HG02852 (cell line): ENCODE data around the gene TCEA2.
"Not testable (repeated sequence)": the region's sequence is repeated elsewhere in the genome, so short reads cannot be mapped to it uniquely, and the experiment has no call there.

Source experiments
- ATAC-seq: cut with Tn5 transposase; IDR thresholded peaks from one replicate; pipeline ENCODE4 v1.9.1; 2021; ENCODE audit warnings: mild to moderate bottlenecking, moderate library complexity; ENCODE audit not compliant: unreplicated experiment

TCEA2 gene

DNA sequence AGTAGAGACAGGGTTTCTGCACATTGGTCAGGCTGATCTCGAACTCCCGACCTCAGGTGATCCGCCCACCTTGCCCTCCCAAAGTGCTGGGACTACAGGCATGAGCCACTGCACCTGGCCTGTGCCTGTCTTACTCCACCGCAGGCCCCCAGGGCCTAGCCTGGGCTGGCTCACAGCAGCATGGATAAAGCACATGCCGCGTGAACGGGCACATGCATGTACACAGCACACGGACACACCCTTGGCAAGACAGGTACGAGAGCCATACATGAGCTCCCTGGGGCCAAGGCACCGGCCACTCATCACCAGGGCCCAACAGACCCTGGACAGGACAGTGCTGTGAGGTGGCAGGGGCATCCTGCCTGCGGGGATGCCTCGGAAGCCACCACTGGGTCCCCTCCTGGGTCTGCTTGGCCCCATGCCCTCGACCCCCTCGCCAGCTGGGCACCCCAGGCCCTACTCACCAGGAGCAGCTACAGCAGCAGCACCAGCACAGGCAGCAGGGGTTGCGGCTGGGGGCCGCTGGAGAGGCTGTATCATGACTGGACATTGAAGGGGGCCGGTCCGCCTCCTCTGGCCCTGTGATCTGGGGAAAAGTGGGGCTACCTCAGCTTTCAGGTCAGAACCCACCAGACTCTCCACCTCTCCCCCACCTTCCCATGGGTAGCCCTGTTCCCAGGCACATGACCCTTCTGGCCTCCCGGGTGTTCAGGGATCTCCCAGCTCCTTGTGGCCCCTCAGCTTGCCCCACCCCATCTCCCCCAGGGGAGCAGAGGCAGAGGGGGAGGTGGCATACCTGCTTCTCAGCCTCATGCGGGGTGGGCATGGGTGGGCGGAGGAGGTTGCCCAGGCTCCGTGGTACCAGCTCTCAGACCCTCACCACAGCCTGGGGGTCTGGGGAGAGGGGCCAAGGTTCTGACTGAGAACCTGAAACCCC is 13.3 kb downstream of the TCEA2 start:
- no peak for ATAC-seq

DNA sequence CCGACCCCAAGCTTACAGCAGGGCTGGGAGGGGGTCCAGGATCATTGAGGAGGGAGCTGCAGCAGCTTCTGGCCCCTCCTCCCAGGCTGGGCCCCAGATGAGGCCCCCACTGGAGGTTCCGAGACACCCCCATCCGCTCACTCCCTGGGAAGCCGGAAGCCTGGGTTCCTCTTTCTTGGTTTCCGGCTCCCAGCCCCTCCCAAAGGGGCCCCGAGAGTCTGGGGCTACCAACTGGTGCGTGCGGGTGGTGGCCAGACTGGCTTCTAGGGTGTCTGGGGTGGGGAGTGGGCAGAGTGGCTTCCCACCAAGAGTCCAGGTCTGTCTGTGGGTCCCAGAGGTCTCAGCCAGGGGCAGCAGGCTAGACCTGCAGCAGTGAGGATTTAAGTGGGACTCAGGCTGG is 14.1 kb downstream of the TCEA2 start:
- ATAC-seq, result no peak

DNA sequence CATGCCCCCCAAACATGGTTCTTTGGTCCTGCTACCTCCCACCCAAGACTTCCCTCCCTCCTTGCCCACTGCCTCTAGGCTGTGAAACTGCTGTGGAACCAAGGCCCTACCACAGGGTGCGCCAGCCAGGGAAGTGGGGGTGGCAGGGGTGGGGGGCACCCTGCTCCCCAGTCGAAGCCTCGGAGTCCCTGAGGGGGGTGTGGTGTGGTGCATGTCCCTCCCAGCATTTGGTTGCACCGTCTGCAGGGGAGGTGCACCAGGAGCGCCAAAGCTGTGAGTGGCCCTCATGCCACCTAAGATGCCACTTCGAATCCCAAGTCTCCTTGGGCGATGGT is 14.5 kb downstream of the TCEA2 start:
- ATAC-seq, result no peak

DNA sequence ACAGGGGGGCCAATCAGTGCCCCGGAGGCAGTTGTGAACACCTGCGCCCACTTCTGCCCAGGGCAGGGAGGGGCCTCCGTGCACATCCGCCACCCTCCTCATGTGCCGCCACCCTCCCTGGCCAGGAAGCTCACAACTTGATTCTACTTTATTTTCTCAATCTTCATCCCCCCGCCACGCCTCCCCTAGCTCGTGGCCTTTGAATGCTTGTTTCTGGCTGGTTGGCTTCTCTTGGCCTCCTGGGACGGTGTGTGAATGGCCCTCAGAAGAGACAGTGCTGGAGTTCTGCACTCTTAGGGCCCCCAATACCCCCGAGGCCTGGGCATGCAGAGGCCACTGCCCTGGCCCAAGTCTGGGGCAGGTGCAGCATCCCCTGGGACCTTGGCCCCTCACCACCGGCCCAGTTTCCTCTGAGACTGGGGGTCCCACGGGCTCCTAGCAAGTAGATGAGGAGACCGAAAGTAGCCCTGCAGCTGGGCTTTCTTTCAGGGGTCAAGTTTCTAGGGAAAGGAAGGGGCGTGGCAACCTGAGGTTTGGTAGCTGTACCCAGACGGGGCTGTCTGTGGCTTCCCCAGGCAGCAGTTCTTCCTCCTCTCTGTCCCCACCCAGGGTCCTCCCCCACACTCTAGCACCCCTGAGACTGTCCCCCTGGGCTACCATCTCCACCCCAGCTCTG is 15.0 kb downstream of the TCEA2 start:
- no peak for ATAC-seq

DNA sequence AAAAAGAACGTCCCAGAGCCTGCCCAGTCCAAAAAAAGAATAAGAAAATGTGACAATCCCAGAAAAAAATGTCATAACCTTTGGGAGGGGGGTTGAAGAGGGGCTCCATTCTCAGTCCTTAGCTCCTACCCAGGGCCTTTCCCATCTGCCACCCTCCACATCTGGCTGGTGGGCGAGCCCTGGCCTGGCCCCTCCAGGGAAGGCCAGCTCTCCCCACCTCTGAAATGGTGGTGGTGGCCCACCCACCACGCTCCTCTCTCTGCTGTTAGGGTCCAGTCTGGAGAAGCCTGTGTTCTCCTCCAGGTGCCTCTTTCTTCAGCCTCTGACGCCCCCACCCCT is 15.9 kb downstream of the TCEA2 start:
- ATAC-seq, result no peak

DNA sequence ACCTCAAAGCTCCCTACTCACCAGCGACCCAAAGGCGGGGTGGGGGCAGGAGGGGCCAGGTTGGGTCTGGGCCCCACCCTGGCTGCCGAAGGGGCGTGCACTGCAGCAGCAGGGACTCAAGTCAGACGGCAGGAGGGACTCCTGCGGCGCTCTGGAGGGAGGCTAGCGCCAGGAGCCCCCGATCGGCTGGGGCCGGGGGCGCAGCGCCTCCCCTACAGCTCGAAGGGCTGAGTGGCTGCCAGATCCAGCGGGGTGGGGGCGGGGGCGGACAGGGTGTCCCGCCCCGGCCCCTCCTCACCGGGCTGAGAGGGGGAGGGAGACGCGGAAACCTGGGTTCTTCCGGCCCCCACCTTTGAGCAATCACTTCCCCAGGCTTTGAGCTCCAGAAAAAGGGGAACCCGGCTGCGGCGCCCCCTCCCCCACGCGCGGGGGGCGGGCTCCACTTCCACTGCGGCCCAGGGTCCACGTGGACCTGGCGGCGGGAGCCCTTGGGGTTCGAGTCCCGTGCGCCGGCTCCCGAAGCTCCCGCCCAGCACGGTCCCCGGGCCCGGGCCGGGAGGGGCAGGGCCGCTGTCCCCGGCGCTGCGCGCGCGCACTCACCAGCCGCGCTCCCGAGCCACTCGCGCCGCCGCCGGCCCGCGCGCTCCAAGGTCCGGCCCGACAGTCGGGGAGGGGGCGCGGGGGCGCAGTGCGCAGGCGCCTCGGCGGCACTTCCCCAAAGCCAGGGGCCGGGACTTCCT is 16.4 kb downstream of the TCEA2 start, which contains the start of gene RGS19:
TSS of gene RGS19 (minus strand) at position 246 of the 740 bp plus-strand sequence. CDS start 2,632 bp downstream, outside the sequence.
- peak; percentile 47 for ATAC-seq

DNA sequence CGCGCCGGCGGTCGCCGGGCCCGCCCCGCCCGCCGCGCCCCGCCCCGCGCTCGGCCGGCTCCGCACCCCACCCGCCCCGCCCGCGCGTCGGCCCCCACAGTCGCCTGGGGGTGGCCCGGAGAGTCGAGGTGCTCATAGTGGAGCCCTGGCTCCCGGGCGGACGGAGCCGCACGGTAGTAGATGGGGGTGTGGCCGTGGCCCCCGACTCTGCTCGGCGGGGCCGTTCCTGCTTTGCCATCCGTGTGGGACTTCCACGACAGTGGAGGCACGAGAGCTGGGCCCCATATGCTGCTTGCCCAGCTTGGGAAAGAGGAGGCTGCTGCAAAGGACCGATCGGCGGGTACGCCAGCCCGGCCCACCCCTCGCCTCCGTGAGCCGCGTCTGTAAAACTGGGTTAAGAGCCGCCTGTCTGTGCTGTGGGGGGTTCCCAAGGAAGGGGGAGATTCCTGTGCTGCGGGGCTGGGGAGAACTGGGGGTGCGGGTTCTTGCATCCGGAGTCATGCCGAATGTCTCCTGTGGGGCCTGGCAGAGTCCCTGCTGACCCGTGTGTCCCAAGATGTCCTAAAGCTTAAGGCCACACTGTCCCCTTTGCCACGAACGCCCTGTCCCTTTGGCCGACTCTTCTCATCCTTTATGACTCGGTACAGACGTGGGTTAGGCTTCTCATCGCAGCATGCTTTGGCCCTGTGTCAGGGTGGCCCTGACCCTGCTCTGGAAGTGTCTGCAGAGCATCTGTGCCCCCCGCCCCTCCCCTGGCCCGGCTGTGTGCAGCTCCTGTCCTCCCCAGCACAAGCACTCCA is 17.2 kb downstream of the TCEA2 start, which contains the start of gene OPRL1:
TSS of gene OPRL1 (plus strand) at position 70 of the 800 bp plus-strand sequence. CDS start 12,639 bp downstream, outside the sequence.
- no peak for ATAC-seq

DNA sequence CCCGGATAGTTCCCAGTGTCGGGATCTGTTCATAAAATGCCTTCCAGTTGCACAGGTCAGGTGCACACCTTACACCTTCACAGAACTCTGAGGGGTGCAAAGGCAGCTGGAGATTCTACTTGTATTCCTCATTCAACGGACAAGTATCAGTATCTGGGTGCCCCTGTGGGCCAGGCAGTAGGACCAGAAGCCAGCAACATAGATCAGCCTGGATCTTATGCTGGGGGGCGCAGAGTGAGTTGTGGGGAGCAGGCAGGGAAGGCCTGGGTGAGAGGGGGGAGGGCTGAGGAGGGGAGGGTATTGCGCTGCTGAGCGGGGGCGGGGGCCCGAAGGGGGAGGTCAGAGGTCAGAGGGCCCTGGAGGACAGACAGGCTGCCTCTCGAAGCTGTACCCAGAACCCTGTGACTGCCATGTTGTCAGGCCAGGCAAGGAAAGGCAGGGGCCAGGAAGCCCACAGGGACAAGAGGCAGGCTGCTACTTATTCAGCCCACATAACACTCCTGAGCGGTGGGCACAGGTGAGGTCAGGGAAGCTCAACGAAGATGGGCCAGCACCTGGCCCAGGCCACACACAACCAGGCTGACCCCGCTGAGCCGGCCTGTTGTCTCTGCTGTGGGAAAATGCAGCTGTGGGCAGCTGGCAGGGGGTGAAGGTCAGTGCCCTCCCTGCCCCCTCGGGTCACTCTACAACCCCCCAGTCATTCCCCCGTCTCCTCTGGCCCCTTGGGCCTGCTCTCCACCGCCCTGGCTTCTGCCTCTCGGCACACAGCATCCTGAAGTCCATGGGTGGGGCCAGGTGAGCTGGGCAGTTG is 18.0 kb downstream of the TCEA2 start:
- ATAC-seq, result no peak

DNA sequence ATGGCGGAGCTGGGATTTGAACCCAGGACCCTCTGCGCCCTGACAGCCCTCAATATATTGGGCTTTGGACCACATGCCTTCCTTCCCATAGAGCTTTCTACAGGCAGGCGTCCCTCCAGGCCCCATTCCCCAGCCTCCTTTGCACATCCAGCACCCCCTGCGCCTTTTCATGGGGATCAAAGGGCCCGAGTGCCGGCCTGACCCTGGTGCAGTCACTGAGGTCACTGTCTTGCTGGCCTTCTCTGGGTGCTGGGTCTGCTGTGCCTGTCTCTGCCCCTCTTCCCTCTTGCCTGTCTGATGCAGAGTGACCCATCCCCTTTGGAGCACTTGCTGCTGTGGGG is 18.6 kb downstream of the TCEA2 start:
- no peak for ATAC-seq

DNA sequence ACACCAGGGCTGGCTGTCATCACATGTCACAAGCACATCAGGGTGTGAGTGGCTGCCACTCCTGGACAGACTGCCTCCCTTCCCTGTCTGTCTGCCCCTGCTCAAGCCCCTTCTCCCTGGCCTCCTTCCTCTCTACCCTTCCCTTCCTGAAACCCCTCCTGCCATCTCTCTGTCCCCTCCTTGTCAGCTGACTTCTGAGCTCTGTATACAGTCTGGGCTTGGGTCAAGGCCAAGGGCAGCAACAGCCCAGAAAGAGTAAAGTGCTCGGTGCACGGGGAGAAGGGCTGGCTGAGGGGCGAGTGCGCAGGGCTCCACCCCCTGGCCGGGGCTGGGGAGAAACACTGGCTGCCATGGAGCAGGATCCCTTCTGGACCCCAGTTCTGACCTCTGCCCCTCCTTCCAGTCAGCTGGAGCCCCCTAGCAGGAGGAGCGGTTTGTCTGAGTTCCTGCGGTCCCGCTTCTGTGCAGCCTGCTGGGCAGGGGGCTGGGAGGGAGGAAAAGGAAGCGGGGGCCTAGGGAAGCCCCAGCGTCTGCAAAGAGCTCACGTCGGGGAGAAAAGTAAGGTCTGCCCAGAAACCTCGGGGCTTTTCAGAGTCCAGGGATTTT is 19.2 kb downstream of the TCEA2 start:
- ATAC-seq, result no peak

DNA sequence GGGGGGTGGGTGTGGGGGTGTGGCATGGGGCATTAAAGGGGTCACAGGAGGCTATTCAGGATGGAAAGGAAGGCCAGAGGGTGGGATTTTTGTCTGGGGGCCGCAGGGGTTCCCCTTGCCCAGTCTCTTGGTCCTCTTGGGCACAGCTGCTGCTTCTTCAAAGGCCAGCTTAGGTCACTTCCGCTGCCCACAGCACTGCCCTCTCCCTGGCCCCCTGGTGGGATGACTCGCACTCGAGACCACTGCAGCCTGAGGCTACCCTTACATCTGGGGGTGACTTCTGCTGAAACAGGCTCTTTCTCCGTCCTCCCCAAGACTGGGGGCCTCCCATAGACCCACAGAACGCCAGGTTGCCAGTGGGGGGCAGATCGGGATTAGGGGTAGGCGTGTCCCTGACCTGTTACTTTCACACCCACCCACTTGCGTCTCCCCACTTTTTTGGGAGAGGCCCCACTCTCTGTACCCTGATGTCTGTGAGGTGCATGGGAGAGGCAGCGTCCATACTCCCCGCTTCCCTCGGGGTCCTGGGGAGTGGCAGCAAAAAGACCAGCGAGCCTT is 19.9 kb downstream of the TCEA2 start:
- no peak for ATAC-seq

DNA sequence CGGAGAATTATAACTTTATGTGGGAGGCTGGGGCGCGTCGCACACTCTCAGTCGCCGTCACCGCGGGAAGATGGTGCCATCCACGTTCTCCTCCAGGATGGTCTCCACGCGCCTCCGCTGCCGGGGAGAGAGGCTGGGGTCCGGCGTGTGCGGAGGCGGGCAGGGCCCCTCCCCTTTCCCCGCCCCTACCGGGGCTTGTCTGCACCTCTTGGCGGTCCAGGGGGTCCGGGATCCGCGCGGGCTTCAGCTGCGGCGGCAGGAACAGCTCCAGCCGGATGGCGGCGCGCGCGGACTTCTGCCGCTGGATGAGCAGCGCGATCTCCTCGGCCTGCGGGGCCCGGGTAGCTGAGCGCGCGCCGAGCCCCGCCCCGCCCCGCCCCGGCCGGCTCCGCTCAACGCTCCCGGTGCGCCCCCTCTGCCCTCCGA is 20.4 kb downstream of the TCEA2 start:
- no peak for ATAC-seq

DNA sequence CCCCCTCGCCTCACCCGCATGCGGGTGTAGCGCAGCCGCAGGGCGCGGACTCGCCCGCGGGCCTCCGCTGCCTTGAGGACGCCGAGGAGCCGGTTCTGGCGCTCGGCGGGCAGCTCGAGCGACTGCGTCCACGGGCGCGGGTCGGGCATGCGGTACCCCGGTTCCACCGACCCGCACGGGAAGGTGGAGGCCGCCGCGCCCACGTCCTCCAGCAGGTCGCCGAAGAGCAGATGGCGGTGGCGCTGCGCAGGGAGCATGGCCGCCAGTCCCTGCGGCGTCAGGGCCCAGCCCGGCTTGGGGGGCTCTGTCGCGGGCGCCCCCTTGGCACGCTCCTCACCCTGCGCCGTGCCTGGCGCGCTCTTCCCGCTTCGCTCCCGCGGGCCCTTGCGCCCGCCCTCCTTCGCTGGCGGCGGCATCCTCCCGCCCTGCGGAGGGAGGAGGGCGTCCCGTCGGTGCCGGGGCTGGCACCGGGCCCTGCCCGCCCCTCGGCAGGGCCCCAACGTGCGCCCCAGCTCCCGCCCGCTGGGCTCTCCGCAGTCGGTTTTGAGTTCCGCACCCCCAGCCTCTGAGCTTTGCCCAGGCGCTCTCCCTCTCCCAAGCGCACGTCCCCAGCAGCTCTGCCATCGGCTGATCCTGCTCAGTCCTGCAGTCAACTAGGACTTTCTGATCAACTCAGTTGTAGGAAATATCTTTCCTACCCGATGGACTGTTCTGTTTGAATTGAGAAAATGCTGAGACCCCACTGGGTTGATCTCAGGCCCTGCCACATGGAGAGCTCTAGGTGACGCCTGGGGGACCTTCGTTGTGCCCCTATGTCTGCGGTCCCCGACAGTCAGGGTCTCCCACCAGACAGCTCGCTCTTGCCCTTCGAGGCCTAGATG is 21.0 kb downstream of the TCEA2 start, which contains the start of gene LKAAEAR1:
TSS of gene LKAAEAR1 (minus strand) at position 595 of the 881 bp plus-strand sequence. CDS start at position 416, 179 bp downstream.
- ATAC-seq, result no peak

DNA sequence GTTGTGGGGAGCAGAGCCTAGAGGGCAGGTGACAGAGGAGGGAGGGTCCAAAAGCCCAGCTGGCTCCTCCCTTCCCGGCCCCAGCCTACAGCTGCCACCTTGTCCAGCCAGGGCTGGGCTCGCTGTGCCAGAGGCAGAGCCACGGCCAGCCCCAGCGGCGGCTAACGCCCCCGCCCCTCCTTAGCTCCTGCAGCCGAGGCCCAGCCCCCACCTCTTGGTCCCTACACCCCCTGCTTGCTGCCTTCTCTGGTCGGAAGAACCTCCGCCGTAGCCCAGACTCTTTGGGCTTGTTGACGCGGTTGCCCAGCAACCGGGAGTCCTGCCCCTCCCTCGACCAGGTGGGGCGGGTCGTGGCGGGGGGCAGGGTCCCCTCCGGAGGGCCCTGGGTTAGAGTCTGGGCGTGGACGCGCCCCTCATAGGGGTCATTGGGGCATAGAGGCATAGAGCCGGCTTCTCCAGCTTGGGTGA is 21.7 kb downstream of the TCEA2 start:
- ATAC-seq, result no peak

DNA sequence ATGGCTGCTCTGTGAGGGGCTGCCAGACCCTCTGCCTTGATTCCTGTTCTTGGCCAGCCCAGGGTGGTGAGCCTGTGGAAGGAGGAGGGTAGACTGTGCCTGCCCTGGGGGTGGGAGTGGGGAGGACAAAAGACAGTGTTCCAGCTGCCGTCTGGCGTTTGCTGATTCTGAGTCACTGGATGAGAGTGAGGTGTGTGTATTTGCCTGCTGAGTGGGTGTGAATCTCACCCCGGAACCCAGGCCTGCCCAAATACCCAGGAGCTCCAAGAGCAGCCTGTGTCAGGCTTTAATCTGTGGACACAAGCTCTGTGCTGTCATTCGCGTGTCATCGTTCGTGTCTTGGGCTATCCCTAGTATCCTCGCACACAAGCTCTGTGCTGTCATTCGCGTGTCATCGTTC is 23.8 kb downstream of the TCEA2 start:
- ATAC-seq, result no peak

DNA sequence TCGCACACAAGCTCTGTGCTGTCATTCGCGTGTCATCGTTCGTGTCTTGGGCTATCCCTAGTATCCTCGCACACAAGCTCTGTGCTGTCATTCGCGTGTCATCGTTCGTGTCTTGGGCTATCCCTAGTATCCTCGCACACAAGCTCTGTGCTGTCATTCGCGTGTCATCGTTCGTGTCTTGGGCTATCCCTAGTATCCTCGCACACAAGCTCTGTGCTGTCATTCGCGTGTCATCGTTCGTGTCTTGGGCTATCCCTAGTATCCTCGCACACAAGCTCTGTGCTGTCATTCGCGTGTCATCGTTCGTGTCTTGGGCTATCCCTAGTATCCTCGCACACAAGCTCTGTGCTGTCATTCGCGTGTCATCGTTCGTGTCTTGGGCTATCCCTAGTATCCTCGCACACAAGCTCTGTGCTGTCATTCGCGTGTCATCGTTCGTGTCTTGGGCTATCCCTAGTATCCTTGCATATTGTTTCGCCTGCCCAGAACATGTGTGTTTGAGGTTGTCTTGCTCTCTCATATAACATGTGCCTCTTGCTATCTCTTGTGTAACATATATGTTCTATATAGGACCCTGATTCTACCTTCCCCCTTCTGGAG is 24.3 kb downstream of the TCEA2 start:
- not testable (repeated sequence) for ATAC-seq

DNA sequence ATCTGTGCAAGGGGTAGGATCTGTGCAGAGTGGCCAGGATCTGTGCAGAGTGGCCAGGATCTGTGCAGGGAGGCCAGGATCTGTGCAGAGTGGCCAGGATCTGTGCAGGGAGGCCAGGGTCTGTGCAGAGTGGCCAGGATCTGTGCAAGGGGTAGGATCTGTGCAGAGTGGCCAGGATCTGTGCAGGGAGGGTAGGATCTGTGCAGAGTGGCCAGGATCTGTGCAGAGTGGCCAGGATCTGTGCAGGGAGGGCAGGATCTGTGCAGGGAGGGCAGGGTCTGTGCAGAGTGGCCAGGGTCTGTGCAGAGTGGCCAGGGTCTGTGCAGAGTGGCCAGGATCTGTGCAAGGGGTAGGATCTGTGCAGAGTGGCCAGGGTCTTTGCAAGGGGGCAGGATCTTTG is 25.6 kb downstream of the TCEA2 start:
- not testable (repeated sequence) for ATAC-seq

DNA sequence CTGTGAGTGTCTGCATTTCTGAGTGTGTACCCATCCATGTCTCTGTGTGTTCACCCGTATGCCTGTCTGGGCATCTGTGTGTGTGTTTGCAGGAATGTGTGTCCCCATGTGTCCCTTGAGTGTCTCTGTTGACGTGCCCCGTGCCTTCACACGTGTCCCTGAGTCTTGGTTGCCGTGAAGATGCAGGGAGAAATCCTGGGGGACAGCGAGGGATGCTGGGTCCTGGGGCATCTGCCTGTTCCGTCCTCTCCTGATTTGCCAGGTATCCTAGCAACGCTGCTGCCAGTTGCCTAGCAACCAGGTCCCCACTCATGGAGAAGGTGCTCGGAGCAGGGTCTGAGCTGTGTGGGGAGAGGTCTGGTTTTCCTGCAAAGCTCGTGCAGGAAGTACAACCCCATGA is 27.2 kb downstream of the TCEA2 start:
- ATAC-seq, result no peak
